H9 (cell line): Measurements from ENCODE around the gene FLRT2. TPM values are rescaled to one million over a fixed set of nuclear protein-coding genes. Genes with fewer than 3 reads are reported as not detected.

Source experiments
- DNase-seq: peaks from one replicate; pipeline ENCODE4 v3.0.0-alpha.2; 2017
- H2AFZ ChIP-seq: one replicate; pipeline ENCODE4 v1.6.1; 2013; ENCODE audit warnings: mild to moderate bottlenecking, low read length, control low read depth, moderate library complexity
- H2AK5ac ChIP-seq: 2 replicates; pipeline ENCODE4 v1.6.1; 2013; ENCODE audit warnings: low read length, control low read depth, mixed read lengths; ENCODE audit not compliant: insufficient read length
- H2BK120ac ChIP-seq: one replicate; pipeline ENCODE4 v1.6.1; 2013; ENCODE audit warnings: low read depth, mild to moderate bottlenecking, low read length, control low read depth, inconsistent platforms; ENCODE audit not compliant: poor library complexity, severe bottlenecking
- H2BK12ac ChIP-seq: 2 replicates; pipeline ENCODE4 v1.6.1; 2013; ENCODE audit warnings: low read length, control low read depth, mixed read lengths, low read depth; ENCODE audit not compliant: insufficient read length
- H2BK15ac ChIP-seq: 2 replicates; pipeline ENCODE4 v1.6.1; 2013; ENCODE audit warnings: low read depth, low read length, control low read depth
- H2BK20ac ChIP-seq: one replicate; pipeline ENCODE4 v1.6.1; 2013; ENCODE audit warnings: low read depth, mild to moderate bottlenecking, low read length, control low read depth, inconsistent platforms; ENCODE audit not compliant: poor library complexity, severe bottlenecking
- H2BK5ac ChIP-seq: 2 replicates; pipeline ENCODE4 v1.6.1; 2013; ENCODE audit warnings: low read length, control low read depth, mixed read lengths; ENCODE audit not compliant: insufficient read length
- H3K14ac ChIP-seq: 2 replicates; pipeline ENCODE4 v1.6.1; 2013; ENCODE audit warnings: low read length, control low read depth; ENCODE audit not compliant: insufficient read depth
- H3K18ac ChIP-seq: 2 replicates; pipeline ENCODE4 v1.6.1; 2013; ENCODE audit warnings: low read depth, mild to moderate bottlenecking, mixed read lengths, low read length, control low read depth; ENCODE audit not compliant: insufficient read length
- H3K23ac ChIP-seq: 2 replicates; pipeline ENCODE4 v1.6.1; 2013; ENCODE audit warnings: low read length, control low read depth, mixed read lengths, low read depth; ENCODE audit not compliant: insufficient read length
- H3K23me2 ChIP-seq: 2 replicates; pipeline ENCODE4 v1.6.1; 2013; ENCODE audit warnings: low read depth, mild to moderate bottlenecking, mixed read lengths, low read length, control low read depth; ENCODE audit not compliant: insufficient read length, poor library complexity, severe bottlenecking
- H3K27ac ChIP-seq: 2 replicates; pipeline ENCODE4 v1.5.1; 2013; ENCODE audit warnings: low read length, control low read depth, mixed read lengths, low read depth; ENCODE audit not compliant: insufficient read length
- H3K27me3 ChIP-seq: 2 replicates; pipeline ENCODE4 v1.6.1; 2013; ENCODE audit warnings: low read length, control low read depth, inconsistent platforms; ENCODE audit not compliant: insufficient read depth
- H3K4ac ChIP-seq: 2 replicates; pipeline ENCODE4 v1.6.1; 2013; ENCODE audit warnings: low read depth, mild to moderate bottlenecking, control low read depth, inconsistent platforms, low read length, moderate library complexity
- H3K4me1 ChIP-seq: 2 replicates; pipeline ENCODE4 v1.6.1; 2013; ENCODE audit warnings: low read length, control low read depth, inconsistent platforms; ENCODE audit not compliant: insufficient read depth
- H3K4me2 ChIP-seq: 2 replicates; pipeline ENCODE4 v1.6.1; 2013; ENCODE audit warnings: low read length, control low read depth, mixed read lengths; ENCODE audit not compliant: insufficient read length, insufficient read depth
- H3K56ac ChIP-seq: 2 replicates; pipeline ENCODE4 v1.6.1; 2013; ENCODE audit warnings: low read depth, mild to moderate bottlenecking, mixed read lengths, low read length, control low read depth; ENCODE audit not compliant: insufficient read length
- H3K79me1 ChIP-seq: 2 replicates; pipeline ENCODE4 v1.6.1; 2013; ENCODE audit warnings: low read depth, mild to moderate bottlenecking, moderate library complexity, low read length, control low read depth, inconsistent platforms; ENCODE audit not compliant: insufficient read depth, poor library complexity, severe bottlenecking
- H3K79me2 ChIP-seq: 2 replicates; pipeline ENCODE4 v1.6.1; 2013; ENCODE audit warnings: low read length, control low read depth, inconsistent platforms; ENCODE audit not compliant: insufficient read depth
- H3K9ac ChIP-seq: 2 replicates; pipeline ENCODE4 v1.6.1; 2013; ENCODE audit warnings: low read length, control low read depth, mixed read lengths; ENCODE audit not compliant: insufficient read length; ENCODE audit errors: extremely low read depth
- H3K9me3 ChIP-seq: one replicate; pipeline ENCODE4 v1.6.1; 2013; ENCODE audit warnings: low read depth, low read length, inconsistent platforms; ENCODE audit not compliant: control insufficient read depth
- H3T11ph ChIP-seq: one replicate; pipeline ENCODE4 v1.6.1; 2013; ENCODE audit warnings: mild to moderate bottlenecking, low read length, control low read depth, inconsistent platforms
- H4K20me1 ChIP-seq: one replicate; pipeline ENCODE4 v1.6.1; 2013; ENCODE audit not compliant: control insufficient read depth, insufficient read length, insufficient read depth
- H4K5ac ChIP-seq: 2 replicates; pipeline ENCODE4 v1.6.1; 2013; ENCODE audit warnings: low read depth, mild to moderate bottlenecking, mixed read lengths, low read length, control low read depth; ENCODE audit not compliant: insufficient read length
- H4K8ac ChIP-seq: replicated peaks from 2 replicates; pipeline ENCODE4 v1.6.1; 2013; ENCODE audit warnings: low read length, control low read depth, mixed read lengths, low read depth; ENCODE audit not compliant: insufficient read length
- H4K91ac ChIP-seq: 2 replicates; pipeline ENCODE4 v1.6.1; 2013; ENCODE audit warnings: low read depth, mild to moderate bottlenecking, moderate library complexity, mixed read lengths, low read length, control low read depth; ENCODE audit not compliant: insufficient read length
- H3K27ac Mint-ChIP-seq, 3 experiments: 2 replicates in 2 of 3; 3 replicates in 1 of 3; pipeline ENCODE4 v1.8.0; 2020 to 2021; ENCODE audit warnings: mixed read lengths in 3 of 3, mild to moderate bottlenecking in 1 of 3, moderate library complexity in 1 of 3
- H3K27me3 Mint-ChIP-seq: 2 replicates; pipeline ENCODE4 v1.8.0; 2021; ENCODE audit warnings: low read depth, mild to moderate bottlenecking, moderate library complexity, mixed read lengths
- H3K36me3 Mint-ChIP-seq, 3 experiments: 2 replicates in 2 of 3; 3 replicates in 1 of 3; pipeline ENCODE4 v1.8.0; 2020 to 2021; ENCODE audit warnings: low read depth in 3 of 3, mixed read lengths in 3 of 3; ENCODE audit not compliant: insufficient read depth in 1 of 3
- H3K4me1 Mint-ChIP-seq, 2 experiments: 2 replicates each; pipeline ENCODE4 v1.8.0; 2020; ENCODE audit warnings: mixed read lengths in 2 of 2
- H3K4me3 Mint-ChIP-seq, 2 experiments: 2 replicates in 1 of 2; 3 replicates in 1 of 2; pipeline ENCODE4 v1.8.0; 2020 to 2021; ENCODE audit warnings: mild to moderate bottlenecking in 2 of 2, mixed read lengths in 2 of 2, moderate library complexity in 1 of 2
- H3K9me3 Mint-ChIP-seq, 2 experiments: 2 replicates in 1 of 2; 3 replicates in 1 of 2; pipeline ENCODE4 v1.8.0; 2020; ENCODE audit warnings: mild to moderate bottlenecking in 2 of 2, mixed read lengths in 2 of 2, moderate library complexity in 1 of 2
- WGBS: extraction: QIAGEN DNeasy Blood & Tissue Kit; methylation state at CpG from one replicate; pipeline ENCODE4 v1.1.7; 2013; ENCODE audit warnings: missing lambda C conversion rate, low lambda C conversion rate, mixed read lengths; ENCODE audit not compliant: insufficient read length; ENCODE audit errors: extremely low coverage; 5-methylcytosine and 5-hydroxymethylcytosine counted together
- total RNA-seq: library from RNA; stranded (reverse); gene quantifications from 2 replicates; pipeline ENCODE4 v1.2.1, GENCODE V29; 2021
- TF ChIP-seq, protein P1 (sequence below): fragments of 200-600 bp; sonication (generic); conservative IDR thresholded peaks from 3 replicates; pipeline ENCODE4 v1.8.0; 2021; ENCODE audit warnings: antibody characterized with exemption, mild to moderate bottlenecking

FLRT2 gene
- total RNA-seq, 1 experiment from 2014 or later: 3.3 TPM

DNA sequence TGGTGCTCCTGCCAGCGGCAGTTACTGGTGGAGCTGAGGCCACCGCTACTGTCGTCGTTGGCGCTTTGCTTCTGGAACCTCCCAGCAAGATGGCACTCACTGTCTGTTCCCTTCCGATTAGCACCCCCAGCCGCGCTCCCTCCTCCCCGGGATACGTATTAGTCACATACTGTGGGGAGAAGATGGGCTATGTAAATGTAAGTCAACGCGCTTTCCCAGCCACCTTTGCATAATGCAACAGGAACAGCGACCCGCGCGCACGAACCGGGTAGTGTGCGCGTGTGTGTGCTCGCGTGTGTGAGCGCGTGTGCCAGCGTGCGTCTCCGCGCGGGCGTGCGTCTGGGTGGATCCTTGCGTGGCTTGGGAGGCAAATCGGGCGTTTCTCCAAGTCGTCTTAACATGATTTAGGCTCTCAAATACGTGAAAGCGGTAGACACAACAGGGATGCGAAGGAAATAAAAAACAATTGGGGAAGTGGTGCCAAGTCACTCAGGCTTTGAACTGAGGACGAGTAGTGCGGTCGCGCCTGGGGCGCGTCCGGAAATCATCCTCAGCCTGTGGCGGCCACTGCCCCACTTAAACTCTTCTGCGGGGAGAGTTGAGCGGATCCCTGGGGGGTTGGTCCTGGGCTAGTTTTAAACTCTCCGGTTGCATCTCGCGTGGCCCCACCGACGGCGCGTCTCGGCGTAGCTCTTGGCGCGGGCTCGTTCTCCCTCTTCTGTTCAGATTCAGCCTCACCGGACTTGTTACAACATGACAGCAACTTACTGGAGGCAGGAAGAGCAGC, 1.8 kb downstream of the FLRT2 start:
- peaks cover 93% of the 10 kb centered on the region for H3K27me3 Mint-ChIP-seq
- Histone ChIP-seq H3K9me3 (no peaks in the 10 kb centered on the region), H3K4ac (no peak overlapping the region), H4K20me1 (no peaks in the 10 kb centered on the region), H3K18ac (no peak overlapping the region), H3K9ac (no peak overlapping the region), H2AFZ (no peak overlapping the region), H3K23me2 (peaks cover 53% of the 10 kb centered on the region), H2BK15ac (no peak overlapping the region), H3K23ac (no peak overlapping the region), H2BK120ac (no peak overlapping the region), H3K4me2 (peak overlapping the region; percentile 73), H4K5ac (no peak overlapping the region), H2BK5ac (no peak overlapping the region), H3K14ac (no peak overlapping the region), H3K27me3 (peaks cover 56% of the 10 kb centered on the region), H3K4me1 (peaks cover 7% of the 10 kb centered on the region; the same call in 1 of the 2 replicates), H2BK20ac (no peak overlapping the region), H4K8ac (no peak overlapping the region), H3K79me2 (no peaks in the 10 kb centered on the region), H3T11ph (no peak overlapping the region), H3K27ac (no peak overlapping the region), H2BK12ac (no peak overlapping the region), H3K56ac (no peak overlapping the region), H2AK5ac (no peak overlapping the region), H4K91ac (no peak overlapping the region), H3K79me1 (no peaks in the 10 kb centered on the region)
- H3K9me3 Mint-ChIP-seq: peaks cover 2 to 5% of the 10 kb centered on the region in 2 experiments; a peak in 2 of 5 replicates
- TF ChIP-seq, protein P1, sequence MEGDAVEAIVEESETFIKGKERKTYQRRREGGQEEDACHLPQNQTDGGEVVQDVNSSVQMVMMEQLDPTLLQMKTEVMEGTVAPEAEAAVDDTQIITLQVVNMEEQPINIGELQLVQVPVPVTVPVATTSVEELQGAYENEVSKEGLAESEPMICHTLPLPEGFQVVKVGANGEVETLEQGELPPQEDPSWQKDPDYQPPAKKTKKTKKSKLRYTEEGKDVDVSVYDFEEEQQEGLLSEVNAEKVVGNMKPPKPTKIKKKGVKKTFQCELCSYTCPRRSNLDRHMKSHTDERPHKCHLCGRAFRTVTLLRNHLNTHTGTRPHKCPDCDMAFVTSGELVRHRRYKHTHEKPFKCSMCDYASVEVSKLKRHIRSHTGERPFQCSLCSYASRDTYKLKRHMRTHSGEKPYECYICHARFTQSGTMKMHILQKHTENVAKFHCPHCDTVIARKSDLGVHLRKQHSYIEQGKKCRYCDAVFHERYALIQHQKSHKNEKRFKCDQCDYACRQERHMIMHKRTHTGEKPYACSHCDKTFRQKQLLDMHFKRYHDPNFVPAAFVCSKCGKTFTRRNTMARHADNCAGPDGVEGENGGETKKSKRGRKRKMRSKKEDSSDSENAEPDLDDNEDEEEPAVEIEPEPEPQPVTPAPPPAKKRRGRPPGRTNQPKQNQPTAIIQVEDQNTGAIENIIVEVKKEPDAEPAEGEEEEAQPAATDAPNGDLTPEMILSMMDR: no peak
- DNase-seq: peak; percentile 78
- H3K4me1 Mint-ChIP-seq: peaks cover 64 to 76% of the 10 kb centered on the region in 2 experiments
- H3K27ac Mint-ChIP-seq: no peak overlapping the region
- no peaks in the 10 kb centered on the region for H3K36me3 Mint-ChIP-seq
- WGBS: no CpG with 5 or more reads among the region's 61 CpGs
- H3K4me3 Mint-ChIP-seq: peak overlapping the region; percentile 72 to 95
